ENCODE measurements around the gene ASPM. TPM values are rescaled to one million over a fixed set of nuclear protein-coding genes. Genes with fewer than 3 reads are reported as not detected.

Gene ASPM
- total and polyA plus RNA-seq, 2 donors (not counting 1 experiment from before 2014, with no cell fraction given) = 0.13 to 0.27 TPM

DNA sequence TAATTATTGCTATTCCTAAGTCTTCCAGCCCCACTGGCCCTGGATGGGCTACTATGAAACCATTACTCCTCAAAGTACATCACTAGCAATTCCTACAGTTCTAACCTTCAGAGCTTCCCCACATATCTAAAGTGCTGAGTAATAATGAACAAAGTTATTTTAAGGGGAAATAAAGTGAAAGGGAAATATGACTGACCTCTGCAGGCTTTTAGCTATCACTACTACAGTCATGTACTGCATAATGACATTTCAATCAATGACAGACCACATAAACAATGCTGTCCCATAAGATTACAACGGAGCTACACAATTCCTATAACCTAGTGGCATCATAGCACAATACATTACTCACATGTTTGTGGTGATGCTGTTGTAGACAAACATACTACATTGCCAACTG lies 32.5 kb upstream of the ASPM start:
- Histone ChIP-seq H3K27ac (ENCODE audit: low read length in 2 of 2) (no peak overlapping the region), H3K4me1 (ENCODE audit: control insufficient read depth in 2 of 2, insufficient read depth in 2 of 2, low read length in 2 of 2) (peaks cover 9 to 11% of the 10 kb centered on the region in 2 donors), H3K4me3 (ENCODE audit: control extremely low read depth in 1 of 5, extremely low read depth in 1 of 5, insufficient read depth in 1 of 5, low read depth in 2 of 5, low read length in 4 of 5) (no peak overlapping the region), H3K36me3 (replicated peaks in 1 of 2; ENCODE audit: control extremely low read depth in 1 of 2, control insufficient read depth in 1 of 2, extremely low read depth in 1 of 2, insufficient read depth in 2 of 2, low read length in 1 of 2) (peaks cover 19 to 51% of the 10 kb centered on the region in 2 experiments), H4K20me1 (ENCODE audit: control insufficient read depth, insufficient read depth, low read length, poor library complexity, severe bottlenecking) (no peaks in the 10 kb centered on the region), H3K9ac (ENCODE audit: low read length) (no peak overlapping the region), H3K9me3 (ENCODE audit: control extremely low read depth in 1 of 3, control insufficient read depth in 2 of 3, insufficient read depth in 1 of 3, low read length in 2 of 3) (no peaks in the 10 kb centered on the region), H3K27me3 (replicated peaks in 1 of 4; ENCODE audit: control extremely low read depth in 1 of 4, control insufficient read depth in 3 of 4, insufficient read depth in 4 of 4, low read length in 3 of 4) (no peaks in the 10 kb centered on the region), H3K79me2 (ENCODE audit: control insufficient read depth, insufficient read depth, low read length) (peaks cover 6% of the 10 kb centered on the region), H2AFZ (ENCODE audit: insufficient read depth, low read depth, low read length, poor library complexity, severe bottlenecking) (no peak overlapping the region), H3K4me2 (replicated peaks; ENCODE audit: low read depth, low read length, poor library complexity, severe bottlenecking) (no peak overlapping the region)
- POLR2A ChIA-PET = no interaction called here
- Mint-ChIP-seq H3K4me1 (peaks cover 21% of the 10 kb centered on the region), H3K27ac (no peak overlapping the region), H3K9me3 (ENCODE audit: insufficient read depth) (no peaks in the 10 kb centered on the region), H3K27me3 (no peaks in the 10 kb centered on the region), H3K4me3 (no peak overlapping the region)
- WGBS (ENCODE audit: insufficient coverage) = no CpG with 5 or more reads among the region's 1 CpG
- DNase-seq (no peak), ATAC-seq (ENCODE audit: low read depth) (no peak)
- CTCF ChIA-PET = interaction anchor here (0.7 to 3.1 kb wide), 8 partner anchors 11 to 256 kb away, joined by 3 to 104 read pairs (median 6); no protein-coding TSS in a partner anchor
- TF ChIP-seq, protein P1, sequence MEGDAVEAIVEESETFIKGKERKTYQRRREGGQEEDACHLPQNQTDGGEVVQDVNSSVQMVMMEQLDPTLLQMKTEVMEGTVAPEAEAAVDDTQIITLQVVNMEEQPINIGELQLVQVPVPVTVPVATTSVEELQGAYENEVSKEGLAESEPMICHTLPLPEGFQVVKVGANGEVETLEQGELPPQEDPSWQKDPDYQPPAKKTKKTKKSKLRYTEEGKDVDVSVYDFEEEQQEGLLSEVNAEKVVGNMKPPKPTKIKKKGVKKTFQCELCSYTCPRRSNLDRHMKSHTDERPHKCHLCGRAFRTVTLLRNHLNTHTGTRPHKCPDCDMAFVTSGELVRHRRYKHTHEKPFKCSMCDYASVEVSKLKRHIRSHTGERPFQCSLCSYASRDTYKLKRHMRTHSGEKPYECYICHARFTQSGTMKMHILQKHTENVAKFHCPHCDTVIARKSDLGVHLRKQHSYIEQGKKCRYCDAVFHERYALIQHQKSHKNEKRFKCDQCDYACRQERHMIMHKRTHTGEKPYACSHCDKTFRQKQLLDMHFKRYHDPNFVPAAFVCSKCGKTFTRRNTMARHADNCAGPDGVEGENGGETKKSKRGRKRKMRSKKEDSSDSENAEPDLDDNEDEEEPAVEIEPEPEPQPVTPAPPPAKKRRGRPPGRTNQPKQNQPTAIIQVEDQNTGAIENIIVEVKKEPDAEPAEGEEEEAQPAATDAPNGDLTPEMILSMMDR (IDR thresholded peaks at IDR 0.05) = no peak
- intact Hi-C loops (cut with micrococcal nuclease) = loop anchor here (10.0 kb wide), 1 partner anchor 1556 kb away; no protein-coding TSS in a partner anchor

DNA sequence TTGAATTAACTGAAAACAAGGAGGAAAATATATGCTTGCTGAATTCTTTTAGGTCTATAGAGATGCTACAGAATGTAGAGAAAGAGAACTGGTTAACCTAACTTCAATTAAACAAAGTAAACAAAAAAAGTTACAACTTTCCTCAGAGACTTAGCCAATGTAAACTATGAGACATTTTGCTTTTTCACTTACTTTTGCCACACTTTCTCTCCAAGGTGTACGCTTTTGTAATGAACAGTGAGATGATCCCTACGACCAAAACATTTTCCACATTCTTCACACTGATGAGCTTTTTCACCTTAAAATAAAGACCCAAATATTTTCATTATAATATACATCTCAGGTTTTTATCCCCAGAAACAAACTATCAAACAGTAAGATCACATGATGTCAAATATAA lies 28.3 kb upstream of the ASPM start:
- Histone ChIP-seq H3K36me3 (replicated peaks in 1 of 2; ENCODE audit: control extremely low read depth in 1 of 2, control insufficient read depth in 1 of 2, extremely low read depth in 1 of 2, insufficient read depth in 2 of 2, low read length in 1 of 2) (peaks cover 19 to 62% of the 10 kb centered on the region in 2 experiments), H3K9me3 (ENCODE audit: control extremely low read depth in 1 of 3, control insufficient read depth in 2 of 3, insufficient read depth in 1 of 3, low read length in 2 of 3) (no peaks in the 10 kb centered on the region), H3K9ac (ENCODE audit: low read length) (no peak overlapping the region), H3K27ac (ENCODE audit: low read length in 2 of 2) (no peak overlapping the region), H3K4me3 (ENCODE audit: control extremely low read depth in 1 of 5, extremely low read depth in 1 of 5, insufficient read depth in 1 of 5, low read depth in 2 of 5, low read length in 4 of 5) (no peak overlapping the region), H4K20me1 (ENCODE audit: control insufficient read depth, insufficient read depth, low read length, poor library complexity, severe bottlenecking) (no peaks in the 10 kb centered on the region), H3K79me2 (ENCODE audit: control insufficient read depth, insufficient read depth, low read length) (no peaks in the 10 kb centered on the region), H3K4me1 (ENCODE audit: control insufficient read depth in 2 of 2, insufficient read depth in 2 of 2, low read length in 2 of 2) (no peaks in the 10 kb centered on the region), H3K27me3 (replicated peaks in 1 of 4; ENCODE audit: control extremely low read depth in 1 of 4, control insufficient read depth in 3 of 4, insufficient read depth in 4 of 4, low read length in 3 of 4) (no peaks in the 10 kb centered on the region), H2AFZ (ENCODE audit: insufficient read depth, low read depth, low read length, poor library complexity, severe bottlenecking) (no peak overlapping the region), H3K4me2 (replicated peaks; ENCODE audit: low read depth, low read length, poor library complexity, severe bottlenecking) (no peak overlapping the region)
- ChIA-PET CTCF (no interaction called here), POLR2A (no interaction called here)
- WGBS (ENCODE audit: insufficient coverage) = 100% methylated on average over 2 of the region's 2 CpGs
- no peak for ATAC-seq (ENCODE audit: low read depth)
- Mint-ChIP-seq H3K27me3 (no peaks in the 10 kb centered on the region), H3K4me3 (no peak overlapping the region), H3K27ac (no peak overlapping the region), H3K9me3 (ENCODE audit: insufficient read depth) (no peaks in the 10 kb centered on the region), H3K4me1 (no peaks in the 10 kb centered on the region)
- no peak for TF ChIP-seq EZH2 (IDR thresholded peaks at IDR 0.05; ENCODE audit: borderline replicate concordance, insufficient read depth, low read depth, low read length, poor library complexity, severe bottlenecking)
- TF ChIP-seq, protein P1 (IDR thresholded peaks at IDR 0.05) = no peak
- intact Hi-C loops (cut with micrococcal nuclease) = loop anchor here (10.0 kb wide), 1 partner anchor 1560 kb away; no protein-coding TSS in a partner anchor
- DNase-seq = no peak

Data from B cell (primary cell).